GM23338 (cell line): ENCODE results near the gene RNF4. TPM values are rescaled to one million over a fixed set of nuclear protein-coding genes. Genes with fewer than 3 reads are reported as not detected.

Experiments used
- ATAC-seq: fragments of 200-7000 bp; cut with Tn5 transposase; 3 replicates; pipeline ENCODE4 v1.9.1; 2020
- DNase-seq: peaks from one replicate; pipeline ENCODE4 v3.0.0-alpha.2; 2015; ENCODE audit warnings: low spot score
- H2AFZ ChIP-seq: fragments of 200-600 bp; sonication (generic); 2 replicates; pipeline ENCODE4 v1.8.0; 2016; ENCODE audit warnings: antibody characterized with exemption, mild to moderate bottlenecking, moderate library complexity
- H3F3A ChIP-seq: fragments of 200-600 bp; sonication (generic); replicated peaks from 2 replicates; pipeline ENCODE4 v1.8.0; 2017; ENCODE audit warnings: antibody characterized with exemption, mixed run types, low read depth
- H3K27ac ChIP-seq: fragments of 200-600 bp; sonication (generic); 2 replicates; pipeline ENCODE4 v1.6.1; 2016; ENCODE audit warnings: low read depth
- H3K27me3 ChIP-seq: fragments of 200-600 bp; sonication (generic); 2 replicates; pipeline ENCODE4 v1.8.0; 2016; ENCODE audit warnings: mild to moderate bottlenecking, mixed run types, moderate library complexity; ENCODE audit not compliant: insufficient read depth
- H3K36me3 ChIP-seq: fragments of 200-600 bp; sonication (generic); 2 replicates; pipeline ENCODE4 v1.8.0; 2016; ENCODE audit warnings: mild to moderate bottlenecking; ENCODE audit not compliant: insufficient read depth
- H3K4me1 ChIP-seq: fragments of 200-600 bp; sonication (generic); 2 replicates; pipeline ENCODE4 v1.8.0; 2016; ENCODE audit warnings: mild to moderate bottlenecking, moderate library complexity; ENCODE audit not compliant: insufficient read depth
- H3K4me2 ChIP-seq: fragments of 200-600 bp; sonication (generic); 2 replicates; pipeline ENCODE4 v1.7.1; 2017; ENCODE audit warnings: mixed run types
- H3K4me3 ChIP-seq: fragments of 200-600 bp; sonication (generic); 2 replicates; pipeline ENCODE4 v1.6.1; 2016; ENCODE audit warnings: mixed run types
- H3K79me2 ChIP-seq: fragments of 200-600 bp; sonication (generic); replicated peaks from 2 replicates; pipeline ENCODE4 v1.8.0; 2017; ENCODE audit warnings: mild to moderate bottlenecking; ENCODE audit not compliant: insufficient read depth
- H3K9me2 ChIP-seq: fragments of 200-600 bp; sonication (generic); 2 replicates; pipeline ENCODE4 v1.8.0; 2017; ENCODE audit not compliant: insufficient read depth
- H4K20me1 ChIP-seq: fragments of 200-600 bp; sonication (generic); replicated peaks from 2 replicates; pipeline ENCODE4 v1.8.0; 2017; ENCODE audit warnings: mild to moderate bottlenecking; ENCODE audit not compliant: insufficient read depth
- H3K27ac Mint-ChIP-seq: 2 replicates; pipeline ENCODE4 v1.8.0; 2020; ENCODE audit warnings: inconsistent platforms, mild to moderate bottlenecking, moderate library complexity, mixed read lengths
- H3K27me3 Mint-ChIP-seq: 3 replicates; pipeline ENCODE4 v1.8.0; 2022; ENCODE audit warnings: low read depth, mild to moderate bottlenecking, moderate library complexity, mixed read lengths, inconsistent platforms; ENCODE audit not compliant: insufficient read depth, poor library complexity
- H3K36me3 Mint-ChIP-seq: 3 replicates; pipeline ENCODE4 v1.8.0; 2021; ENCODE audit warnings: low read depth, mild to moderate bottlenecking, inconsistent platforms, moderate library complexity, mixed read lengths
- H3K4me1 Mint-ChIP-seq: 3 replicates; pipeline ENCODE4 v1.8.0; 2020; ENCODE audit warnings: mild to moderate bottlenecking, inconsistent platforms, mixed read lengths
- H3K4me3 Mint-ChIP-seq: 3 replicates; pipeline ENCODE4 v1.8.0; 2021; ENCODE audit warnings: moderate library complexity, mild to moderate bottlenecking, inconsistent platforms, mixed read lengths
- H3K9me3 Mint-ChIP-seq: 3 replicates; pipeline ENCODE4 v1.8.0; 2020; ENCODE audit warnings: moderate library complexity, mild to moderate bottlenecking, inconsistent platforms, mixed read lengths
- CTCF ChIP-seq, 2 experiments: fragments of 200-600 bp in 1 of 2; sonication (generic) in 1 of 2; conservative IDR thresholded peaks; 2 replicates each; pipeline versions ENCODE4 v1.5.1 to v1.6.1; 2016 to 2017; ENCODE audit warnings: antibody characterized with exemption in 2 of 2, low read depth in 2 of 2, mild to moderate bottlenecking in 2 of 2, moderate library complexity in 1 of 2
- EZH2 ChIP-seq: fragments of 200-600 bp; sonication (generic); IDR thresholded peaks from one replicate; pipeline ENCODE4 v1.8.0; 2017; ENCODE audit warnings: antibody characterized with exemption, mild to moderate bottlenecking, low read depth; ENCODE audit not compliant: unreplicated experiment
- EZH2phosphoT487 ChIP-seq: fragments of 200-600 bp; sonication (generic); IDR thresholded peaks from one replicate; pipeline ENCODE4 v1.8.1; 2018; ENCODE audit warnings: antibody characterized with exemption; ENCODE audit not compliant: unreplicated experiment
- JUNB ChIP-seq: IDR thresholded peaks from one replicate; pipeline ENCODE4 v1.6.1; 2016; ENCODE audit warnings: antibody characterized with exemption; ENCODE audit not compliant: unreplicated experiment
- ZNF331 ChIP-seq: fragments of 250-450 bp; sonication (Bioruptor Pico); IDR thresholded peaks from 2 replicates; pipeline ENCODE4 v1.5.0; 2020; ENCODE audit warnings: low read depth, mild to moderate bottlenecking, moderate library complexity
- ZNF462 ChIP-seq: fragments of 250-450 bp; sonication (Bioruptor Pico); IDR thresholded peaks from 2 replicates; pipeline ENCODE4 v1.5.0; 2020; ENCODE audit warnings: mild to moderate bottlenecking, moderate library complexity
- polyA plus RNA-seq: library from polyadenylated mRNA; unstranded; fragments of >200 nt; fragmentation: Nextera tagmentation; extraction: Ambion mirVana; gene quantifications from 2 replicates; pipeline ENCODE4 v1.2.1, GENCODE V29; 2016
- total RNA-seq: library from RNA; depleted of rRNA; stranded (reverse); fragments of >200 nt; shearing (Covaris generic); gene quantifications from 2 replicates; pipeline ENCODE4 v1.2.3, GENCODE V29; 2014

The RNF4 gene
- total and polyA plus RNA-seq, 2 experiments from 2014 or later = 47.7 to 77.2 TPM

GRCh38 chr4:2492970-2493369 lies 24.1 kb downstream of the RNF4 start (continued):
- TF ChIP-seq ZNF462 (no peak), EZH2 (no peak), ZNF331 (CRISPR knock-in tag) (no peak), JUNB (no peak)

- Histone ChIP-seq H3K36me3 (peaks cover 62% of the 10 kb centered on the region), H3K9me2 (no peaks in the 10 kb centered on the region), H3K4me2 (no peak overlapping the region), H2AFZ (no peak overlapping the region), H3F3A (peaks cover 28% of the 10 kb centered on the region), H3K27ac (0 out of 2 replicates have a peak overlapping the region, but pooled peaks have one; percentile 21), H3K27me3 (no peaks in the 10 kb centered on the region), H3K79me2 (peaks cover 87% of the 10 kb centered on the region), H3K4me3 (no peak overlapping the region), H4K20me1 (peaks cover 64% of the 10 kb centered on the region), H3K4me1 (no peaks in the 10 kb centered on the region)
- DNase-seq (no peak), ATAC-seq (no peak)
- H3K9me3 Mint-ChIP-seq = no peaks in the 10 kb centered on the region
- no peak for TF ChIP-seq JUNB
- no peak for TF ChIP-seq ZNF462
- no peak for TF ChIP-seq EZH2phosphoT487
- TF ChIP-seq CTCF (conservative IDR thresholded peaks at IDR 0.05; ENCODE audit: low read depth in 2 of 2) = no peak
- H3K4me3 Mint-ChIP-seq = no peak overlapping the region
- peaks cover 88% of the 10 kb centered on the region for H3K36me3 Mint-ChIP-seq
- H3K27me3 Mint-ChIP-seq = no peaks in the 10 kb centered on the region
- H3K4me1 Mint-ChIP-seq = no peaks in the 10 kb centered on the region
- H3K27ac Mint-ChIP-seq = no peak overlapping the region
Observed at GRCh38 chr4:2494992-2495391, 26.1 kb downstream of the RNF4 start.
